Mammary epithelial cell (primary cell): ENCODE results near the gene ARMC8.

Source experiments
- CTCF ChIP-seq, 2 donors: IDR thresholded peaks in 1 of 2; conservative IDR thresholded peaks in 1 of 2; 2 replicates each; pipeline ENCODE4 v1.5.1; 2011 to 2012; ENCODE audit warnings: inconsistent platforms in 2 of 2, low read length in 2 of 2, mild to moderate bottlenecking in 2 of 2, control low read depth in 1 of 2, low read depth in 1 of 2; ENCODE audit not compliant: insufficient read depth in 1 of 2; ENCODE audit errors: extremely low read depth in 1 of 2
- EZH2 ChIP-seq: IDR thresholded peaks from 2 replicates; pipeline ENCODE4 v1.6.1; 2012; ENCODE audit warnings: low read length, inconsistent platforms, borderline replicate concordance

GRCh38 chr3:138297876-138298275, 110.8 kb downstream of the ARMC8 start:
- TF ChIP-seq CTCF (conservative IDR thresholded peaks at IDR 0.05 in 1 of 2, IDR thresholded peaks at IDR 0.05 in 1 of 2; ENCODE audit: extremely low read depth in 1 of 2, insufficient read depth in 1 of 2, low read depth in 1 of 2, low read length in 2 of 2) (no peak), EZH2 (no peak)
